ENCODE measurements around the gene GMEB1. TPM values are rescaled to one million over a fixed set of nuclear protein-coding genes. Genes with fewer than 3 reads are reported as not detected.
A peak's percentile ranks its signal among the peaks of the same experiment; 100 is the strongest.
"Not testable (repeated sequence)": the region's sequence is repeated elsewhere in the genome, so short reads cannot be mapped to it uniquely, and the experiment has no call there.

GMEB1 gene
- total RNA-seq, 1 experiment from 2014 or later: 10.3 TPM

DNA sequence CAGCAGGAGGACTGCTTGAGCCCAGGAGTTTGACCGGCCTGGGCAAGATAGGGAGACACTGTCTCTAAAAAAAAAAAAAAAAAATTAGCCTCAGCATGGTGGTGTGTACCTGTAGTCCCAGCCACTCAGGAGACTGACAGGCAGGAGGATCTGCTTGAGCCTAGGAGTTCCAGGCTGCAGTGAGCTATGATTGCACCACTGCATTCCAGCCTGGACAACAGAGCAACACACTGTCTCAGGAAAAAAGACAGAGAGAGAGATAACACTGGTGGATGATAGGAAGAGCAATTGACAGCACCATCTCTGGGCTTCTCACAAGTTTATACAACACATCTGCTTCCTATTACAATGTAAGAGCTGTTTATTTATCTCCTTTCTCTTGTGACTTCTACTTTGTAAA, 22.5 kb upstream of the GMEB1 start:
- no peak for DNase-seq
- no peaks in the 10 kb centered on the region for H3K27me3 Mint-ChIP-seq (ENCODE audit: unreplicated experiment)
- no peak overlapping the region for H3K27ac Mint-ChIP-seq (ENCODE audit: unreplicated experiment)
- H3K36me3 Mint-ChIP-seq (ENCODE audit: insufficient read depth, unreplicated experiment): peaks cover 47% of the 10 kb centered on the region
- peaks cover 33% of the 10 kb centered on the region for H3K4me1 Mint-ChIP-seq (ENCODE audit: low read depth, unreplicated experiment)
- intact Hi-C loops (cut with micrococcal nuclease; ENCODE audit: unreplicated experiment): loop anchor here (5.0 kb wide), 1 partner anchor 91 kb away; the partner anchor contains the start of gene YTHDF2
- no peak overlapping the region for H3K4me3 Mint-ChIP-seq (ENCODE audit: low read depth, unreplicated experiment)
- no TSS peak for BruUV-seq (replicated peaks)
- no peaks in the 10 kb centered on the region for H3K9me3 Mint-ChIP-seq (ENCODE audit: low read depth, unreplicated experiment)
- CTCF ChIA-PET: interaction anchor here (0.6 to 0.7 kb wide), 4 partner anchors 44 to 305 kb away, joined by 3 to 5 read pairs (median 4); no protein-coding TSS in a partner anchor
- TF ChIP-seq, protein P1, sequence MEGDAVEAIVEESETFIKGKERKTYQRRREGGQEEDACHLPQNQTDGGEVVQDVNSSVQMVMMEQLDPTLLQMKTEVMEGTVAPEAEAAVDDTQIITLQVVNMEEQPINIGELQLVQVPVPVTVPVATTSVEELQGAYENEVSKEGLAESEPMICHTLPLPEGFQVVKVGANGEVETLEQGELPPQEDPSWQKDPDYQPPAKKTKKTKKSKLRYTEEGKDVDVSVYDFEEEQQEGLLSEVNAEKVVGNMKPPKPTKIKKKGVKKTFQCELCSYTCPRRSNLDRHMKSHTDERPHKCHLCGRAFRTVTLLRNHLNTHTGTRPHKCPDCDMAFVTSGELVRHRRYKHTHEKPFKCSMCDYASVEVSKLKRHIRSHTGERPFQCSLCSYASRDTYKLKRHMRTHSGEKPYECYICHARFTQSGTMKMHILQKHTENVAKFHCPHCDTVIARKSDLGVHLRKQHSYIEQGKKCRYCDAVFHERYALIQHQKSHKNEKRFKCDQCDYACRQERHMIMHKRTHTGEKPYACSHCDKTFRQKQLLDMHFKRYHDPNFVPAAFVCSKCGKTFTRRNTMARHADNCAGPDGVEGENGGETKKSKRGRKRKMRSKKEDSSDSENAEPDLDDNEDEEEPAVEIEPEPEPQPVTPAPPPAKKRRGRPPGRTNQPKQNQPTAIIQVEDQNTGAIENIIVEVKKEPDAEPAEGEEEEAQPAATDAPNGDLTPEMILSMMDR (IDR thresholded peaks at IDR 0.05; ENCODE audit: unreplicated experiment): no peak

DNA sequence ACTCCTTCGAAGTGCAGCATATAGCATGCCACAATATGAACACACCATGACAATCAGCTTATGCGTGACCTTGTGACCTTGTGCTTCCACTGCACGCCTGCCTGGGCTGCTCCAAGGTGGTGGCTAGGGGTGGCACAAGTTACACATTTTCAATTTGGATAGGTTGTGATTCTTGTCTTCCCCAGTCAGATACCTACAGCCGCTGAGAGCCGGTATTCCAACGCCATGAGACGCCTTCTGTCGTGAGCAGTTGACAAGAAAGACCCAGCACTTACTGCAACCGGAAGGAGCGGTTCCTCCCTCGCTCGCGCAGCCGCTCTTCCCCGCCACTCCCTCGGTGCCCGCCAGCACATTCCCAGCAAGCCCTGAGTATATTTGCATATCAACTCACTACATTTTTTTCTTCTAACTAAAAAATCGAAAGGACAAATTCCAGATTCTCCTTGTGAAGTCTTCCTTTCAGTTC, 20.5 kb upstream of the GMEB1 start:
- Mint-ChIP-seq H3K36me3 (ENCODE audit: insufficient read depth, unreplicated experiment) (peaks cover 34% of the 10 kb centered on the region), H3K4me3 (ENCODE audit: low read depth, unreplicated experiment) (peak overlapping the region; percentile 71), H3K27ac (ENCODE audit: unreplicated experiment) (peak overlapping the region; percentile 100), H3K4me1 (ENCODE audit: low read depth, unreplicated experiment) (peaks cover 25% of the 10 kb centered on the region), H3K9me3 (ENCODE audit: low read depth, unreplicated experiment) (no peaks in the 10 kb centered on the region), H3K27me3 (ENCODE audit: unreplicated experiment) (no peaks in the 10 kb centered on the region)
- intact Hi-C loops (cut with micrococcal nuclease; ENCODE audit: unreplicated experiment): loop anchor here (5.0 kb wide), 1 partner anchor 89 kb away; the partner anchor contains the start of gene YTHDF2
- peak; percentile 89 for DNase-seq
- no TSS peak for BruUV-seq (replicated peaks)
- TF ChIP-seq, protein P1 (IDR thresholded peaks at IDR 0.05; ENCODE audit: unreplicated experiment): no peak
- CTCF ChIA-PET: interaction anchor here (0.6 to 1.3 kb wide), 7 partner anchors 21 to 463 kb away, joined by 3 to 7 read pairs (median 4); partner anchors contain the start of genes GMEB1 and YTHDF2

DNA sequence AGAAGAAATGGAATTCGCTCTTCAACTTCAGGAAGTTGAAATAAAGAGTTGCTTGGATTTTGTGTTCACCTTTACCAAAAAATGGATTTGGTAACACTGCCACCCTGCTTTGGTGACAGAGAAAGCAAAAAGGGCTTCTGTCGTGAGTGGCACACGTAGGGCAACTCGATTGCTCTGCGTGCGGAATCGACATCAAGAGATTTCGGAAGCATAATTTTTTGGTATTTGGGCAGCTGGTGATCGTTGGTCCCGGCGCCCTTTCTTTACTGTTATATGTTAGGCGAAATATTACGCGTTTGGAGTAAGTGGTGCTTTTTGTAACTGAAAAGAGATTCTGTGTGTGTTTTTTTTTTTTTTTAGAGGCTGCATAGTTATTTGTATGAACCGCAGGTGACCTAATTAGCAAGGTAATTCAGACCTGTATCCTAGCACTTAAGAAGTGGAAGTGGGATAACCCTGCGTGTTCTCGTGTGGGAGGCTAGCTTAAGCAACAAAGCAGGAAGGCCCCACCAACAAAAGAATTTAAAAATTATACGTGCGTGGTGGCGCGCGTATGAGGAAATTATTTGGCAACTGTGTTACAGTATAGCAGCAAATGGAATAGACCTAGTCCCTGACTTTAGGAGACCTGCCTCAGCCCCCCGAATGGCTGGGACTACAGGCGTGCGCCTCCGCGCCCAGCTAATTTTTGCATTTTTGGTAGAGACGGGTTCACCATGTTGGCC, 19.9 kb upstream of the GMEB1 start, which contains the start of gene RNU11:
TSS of gene RNU11 (plus strand) at position 127 of the 725 bp plus-strand sequence.
- intact Hi-C loops (cut with micrococcal nuclease; ENCODE audit: unreplicated experiment): loop anchor here (5.0 kb wide), 1 partner anchor 89 kb away; the partner anchor contains the start of gene YTHDF2
- DNase-seq: peak; percentile 82
- H3K4me3 Mint-ChIP-seq (ENCODE audit: low read depth, unreplicated experiment): peak within 1 kb of the TSS; percentile 71
- TF ChIP-seq, protein P1 (IDR thresholded peaks at IDR 0.05; ENCODE audit: unreplicated experiment): no peak
- BruUV-seq (replicated peaks): TSS peak; percentile 100
- CTCF ChIA-PET: interaction anchor here (0.6 to 1.3 kb wide), 7 partner anchors 20 to 462 kb away, joined by 3 to 7 read pairs (median 4); partner anchors contain the start of genes GMEB1 and YTHDF2
- peaks cover 20% of the 10 kb centered on the region for H3K4me1 Mint-ChIP-seq (ENCODE audit: low read depth, unreplicated experiment)
- no peaks in the 10 kb centered on the region for H3K9me3 Mint-ChIP-seq (ENCODE audit: low read depth, unreplicated experiment)
- H3K36me3 Mint-ChIP-seq (ENCODE audit: insufficient read depth, unreplicated experiment): peaks cover 28% of the 10 kb centered on the region
- H3K27me3 Mint-ChIP-seq (ENCODE audit: unreplicated experiment): no peaks in the 10 kb centered on the region
- H3K27ac Mint-ChIP-seq (ENCODE audit: unreplicated experiment): peak within 1 kb of the TSS; percentile 100

DNA sequence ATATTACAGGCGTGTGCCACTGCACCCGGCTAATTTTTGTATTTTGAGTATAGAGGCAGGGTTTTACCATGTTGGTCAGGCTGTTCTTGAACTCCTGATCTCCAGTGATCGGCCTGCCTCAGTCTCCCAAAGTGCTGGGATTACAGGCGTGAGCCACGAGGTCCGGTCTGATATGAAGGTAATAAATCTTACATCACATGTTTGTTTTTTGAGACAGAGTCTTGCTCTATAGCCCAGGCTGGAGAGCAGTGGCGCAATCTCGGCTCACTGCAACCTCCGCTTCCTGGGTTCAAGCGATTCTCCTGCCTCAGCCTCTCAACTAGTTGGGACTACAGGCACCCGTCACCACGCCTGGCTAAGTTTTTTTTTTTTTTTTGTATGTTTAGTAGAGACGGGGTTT, 15.5 kb upstream of the GMEB1 start:
- H3K4me3 Mint-ChIP-seq (ENCODE audit: low read depth, unreplicated experiment); CTCF ChIA-PET; DNase-seq; BruUV-seq (replicated peaks); H3K4me1 Mint-ChIP-seq (ENCODE audit: low read depth, unreplicated experiment); H3K27me3 Mint-ChIP-seq (ENCODE audit: unreplicated experiment); H3K27ac Mint-ChIP-seq (ENCODE audit: unreplicated experiment); H3K9me3 Mint-ChIP-seq (ENCODE audit: low read depth, unreplicated experiment); intact Hi-C loops (cut with micrococcal nuclease; ENCODE audit: unreplicated experiment): not testable (repeated sequence)
- peaks cover 15% of the 10 kb centered on the region for H3K36me3 Mint-ChIP-seq (ENCODE audit: insufficient read depth, unreplicated experiment)

DNA sequence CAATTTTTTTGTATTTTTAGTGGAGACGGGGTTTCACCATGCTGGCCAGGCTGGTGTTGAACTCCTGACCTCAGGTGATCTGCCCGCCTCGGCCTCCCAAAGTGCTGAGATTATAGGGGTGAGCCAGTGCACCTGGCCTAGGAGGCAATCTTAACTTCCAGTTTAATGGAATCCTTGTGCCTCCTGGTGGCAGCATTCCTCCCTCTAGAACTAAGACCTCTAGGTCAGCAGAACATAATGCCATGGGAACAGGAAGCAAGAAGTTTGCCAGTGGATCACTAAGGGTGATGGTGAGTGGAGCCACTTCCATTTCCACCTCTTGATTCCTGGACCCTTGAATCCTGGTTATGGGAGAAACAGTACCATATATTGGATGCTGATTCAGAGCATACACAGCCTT, 14.7 kb upstream of the GMEB1 start:
- BruUV-seq (replicated peaks); H3K4me3 Mint-ChIP-seq (ENCODE audit: low read depth, unreplicated experiment); intact Hi-C loops (cut with micrococcal nuclease; ENCODE audit: unreplicated experiment); CTCF ChIA-PET; H3K36me3 Mint-ChIP-seq (ENCODE audit: insufficient read depth, unreplicated experiment); H3K27me3 Mint-ChIP-seq (ENCODE audit: unreplicated experiment); H3K27ac Mint-ChIP-seq (ENCODE audit: unreplicated experiment); H3K4me1 Mint-ChIP-seq (ENCODE audit: low read depth, unreplicated experiment); H3K9me3 Mint-ChIP-seq (ENCODE audit: low read depth, unreplicated experiment): not testable (repeated sequence)
- peak; percentile 38 for DNase-seq

DNA sequence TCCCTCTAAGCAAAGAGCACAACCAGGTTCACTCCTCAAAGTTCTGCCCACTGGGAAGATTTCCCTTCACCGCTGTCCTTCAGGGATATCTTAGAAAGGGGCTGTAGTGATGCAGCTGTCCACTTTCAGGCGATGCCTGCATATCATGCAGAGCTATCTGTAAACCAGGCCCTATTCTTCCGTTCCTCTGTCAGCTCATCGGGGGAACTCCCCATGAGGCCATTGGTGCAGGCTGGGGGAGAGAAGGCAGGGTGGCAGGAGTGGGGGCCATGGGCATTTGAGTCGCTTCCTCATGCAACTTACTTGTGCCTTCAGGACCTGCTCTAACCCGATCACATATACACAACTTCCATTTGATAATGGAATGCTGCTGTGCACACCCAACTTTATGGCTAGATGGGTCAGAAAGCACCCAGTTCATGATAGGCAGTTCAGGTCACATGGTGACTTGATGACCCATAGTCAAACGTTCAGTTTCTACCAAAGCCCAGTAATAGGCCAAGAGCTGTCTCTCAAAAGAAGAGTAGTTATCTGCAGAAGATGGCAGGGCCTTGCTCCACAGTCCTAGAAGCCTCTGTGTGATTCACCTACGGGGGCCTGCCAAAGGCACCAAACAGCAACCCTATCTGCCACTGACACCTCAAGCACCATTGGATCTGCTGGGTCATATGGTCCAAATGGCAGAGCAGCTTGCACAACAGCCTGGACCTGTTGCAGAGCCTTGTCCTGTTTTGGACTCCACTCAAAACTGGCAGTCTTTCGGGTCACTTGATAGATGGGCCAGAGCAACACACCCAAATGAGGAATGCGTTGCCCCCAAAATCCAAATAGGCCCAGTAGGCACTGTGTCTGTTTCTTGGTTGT, 12.9 kb upstream of the GMEB1 start:
- H3K4me1 Mint-ChIP-seq (ENCODE audit: low read depth, unreplicated experiment); intact Hi-C loops (cut with micrococcal nuclease; ENCODE audit: unreplicated experiment); H3K9me3 Mint-ChIP-seq (ENCODE audit: low read depth, unreplicated experiment); H3K4me3 Mint-ChIP-seq (ENCODE audit: low read depth, unreplicated experiment); DNase-seq; H3K36me3 Mint-ChIP-seq (ENCODE audit: insufficient read depth, unreplicated experiment); BruUV-seq (replicated peaks); H3K27ac Mint-ChIP-seq (ENCODE audit: unreplicated experiment); H3K27me3 Mint-ChIP-seq (ENCODE audit: unreplicated experiment): not testable (repeated sequence)
- CTCF ChIA-PET: interaction anchor here (0.8 kb wide), 1 partner anchor 81 kb away, joined by 7 read pairs; the partner anchor contains the start of gene YTHDF2
